ENCODE data around the gene FHOD1.
A peak's percentile ranks its signal among the peaks of the same experiment; 100 is the strongest.

Gene FHOD1

DNA sequence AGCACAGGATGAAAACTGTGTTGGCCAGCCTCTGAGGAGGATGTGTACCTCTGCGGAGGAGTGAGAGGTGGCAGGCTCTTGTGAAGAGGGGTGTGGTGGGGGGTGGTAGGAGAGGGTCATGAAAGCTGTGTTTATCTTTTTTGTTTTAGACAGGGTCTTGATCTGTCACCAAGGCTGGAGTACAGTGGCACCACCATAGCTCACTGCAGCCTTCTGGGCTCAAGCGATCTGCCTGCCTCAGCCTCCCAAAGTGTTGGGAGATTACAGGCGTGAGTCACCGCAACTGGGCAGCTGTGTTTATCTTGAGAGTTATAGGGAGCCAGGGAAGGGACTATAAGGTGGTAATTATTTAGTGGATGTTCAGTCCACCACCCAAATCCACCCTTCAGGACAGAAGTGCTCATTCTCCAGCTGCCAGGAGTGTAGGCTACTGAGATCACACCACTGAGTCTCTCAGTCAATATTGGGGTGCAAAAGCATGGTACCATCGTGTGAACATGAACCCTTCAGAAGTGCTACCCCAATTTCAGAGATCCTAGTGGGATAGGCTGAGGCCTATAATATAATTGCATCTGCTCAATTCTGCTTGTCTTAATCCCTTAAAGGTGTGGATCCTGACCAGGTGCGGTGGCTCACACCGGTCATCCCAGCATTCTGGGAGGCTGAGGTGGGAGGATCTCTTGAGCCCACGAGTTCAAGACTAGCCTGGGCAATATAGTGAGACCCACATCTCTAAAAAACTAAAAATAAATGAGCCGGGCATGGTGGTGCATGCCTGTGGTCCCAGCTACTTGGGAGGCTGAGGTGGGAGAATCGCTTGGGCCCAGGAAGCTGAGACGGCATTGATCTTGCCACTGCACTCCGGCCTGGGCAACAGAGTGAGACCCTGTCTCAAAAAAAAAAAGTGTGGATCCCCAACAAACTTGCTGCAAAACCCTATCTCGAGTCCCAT lies 56.6 kb downstream of the FHOD1 start:
- DNase-seq (ENCODE audit: low spot score): no peak

DNA sequence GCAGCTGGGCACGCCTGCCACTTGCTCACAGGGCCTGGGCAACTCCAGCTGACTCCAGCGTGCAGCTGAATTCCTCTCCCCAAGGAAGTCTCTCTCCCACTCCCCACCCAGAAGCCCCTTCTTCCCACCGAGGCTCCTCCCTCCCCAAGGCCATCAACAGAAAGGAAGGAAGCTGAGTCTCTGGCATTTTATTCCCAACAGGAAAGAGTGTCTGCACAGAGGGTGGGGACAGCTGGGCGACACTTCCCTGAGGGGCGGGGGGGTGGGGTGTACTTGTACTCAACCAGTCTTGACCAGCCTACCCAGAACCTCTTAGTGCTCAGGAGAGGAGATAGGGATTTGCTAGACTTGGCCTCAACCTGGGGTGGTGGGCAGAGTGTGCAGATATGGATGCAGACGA lies 57.2 kb downstream of the FHOD1 start, which contains the start of gene EXOC3L1:
Gene EXOC3L1, minus strand, starts transcription at position 96 of the 400 bp plus-strand sequence. CDS start 460 bp downstream, outside the sequence.
- DNase-seq (ENCODE audit: low spot score): no peak

DNA sequence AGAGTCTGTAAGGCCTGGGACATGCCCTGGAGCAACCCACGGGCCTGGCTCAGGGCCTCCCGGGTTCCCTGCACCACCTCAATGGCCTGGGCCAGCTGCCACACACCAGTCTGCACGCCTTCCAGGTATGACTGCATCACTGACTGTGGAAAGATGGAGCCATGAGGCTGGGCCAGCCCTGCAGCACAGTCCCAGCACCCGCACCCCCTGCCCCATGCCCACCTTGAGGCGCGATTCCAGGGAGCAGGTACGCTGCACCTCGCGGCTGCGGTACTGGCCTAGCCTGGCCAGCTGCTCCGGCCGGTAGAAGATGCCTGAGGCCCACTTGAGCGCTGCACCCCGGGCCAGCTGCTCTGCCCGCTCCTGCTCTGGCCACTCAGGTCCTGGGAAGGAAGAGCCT lies 58.5 kb downstream of the FHOD1 start:
- DNase-seq (ENCODE audit: low spot score): no peak

DNA sequence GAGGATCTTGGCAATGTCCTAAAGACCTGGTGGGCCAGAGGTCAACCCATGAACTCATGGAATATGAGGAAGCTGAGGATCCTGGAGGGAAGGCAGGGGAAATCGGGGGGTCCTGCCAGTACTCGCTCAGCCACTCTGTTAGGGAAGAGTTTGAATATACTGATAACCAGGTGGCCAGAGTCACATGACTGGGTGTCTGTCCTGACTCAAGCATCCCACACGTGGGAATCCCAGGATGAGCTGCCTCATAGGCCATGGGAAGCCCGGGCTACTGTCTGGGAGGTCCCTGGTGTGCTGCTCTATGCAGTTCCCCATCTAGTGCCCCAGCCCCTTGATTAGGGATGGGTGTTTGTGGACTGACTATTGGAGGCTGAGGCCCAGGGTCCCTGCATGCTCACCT lies 59.0 kb downstream of the FHOD1 start:
- no peak for DNase-seq (ENCODE audit: low spot score)

DNA sequence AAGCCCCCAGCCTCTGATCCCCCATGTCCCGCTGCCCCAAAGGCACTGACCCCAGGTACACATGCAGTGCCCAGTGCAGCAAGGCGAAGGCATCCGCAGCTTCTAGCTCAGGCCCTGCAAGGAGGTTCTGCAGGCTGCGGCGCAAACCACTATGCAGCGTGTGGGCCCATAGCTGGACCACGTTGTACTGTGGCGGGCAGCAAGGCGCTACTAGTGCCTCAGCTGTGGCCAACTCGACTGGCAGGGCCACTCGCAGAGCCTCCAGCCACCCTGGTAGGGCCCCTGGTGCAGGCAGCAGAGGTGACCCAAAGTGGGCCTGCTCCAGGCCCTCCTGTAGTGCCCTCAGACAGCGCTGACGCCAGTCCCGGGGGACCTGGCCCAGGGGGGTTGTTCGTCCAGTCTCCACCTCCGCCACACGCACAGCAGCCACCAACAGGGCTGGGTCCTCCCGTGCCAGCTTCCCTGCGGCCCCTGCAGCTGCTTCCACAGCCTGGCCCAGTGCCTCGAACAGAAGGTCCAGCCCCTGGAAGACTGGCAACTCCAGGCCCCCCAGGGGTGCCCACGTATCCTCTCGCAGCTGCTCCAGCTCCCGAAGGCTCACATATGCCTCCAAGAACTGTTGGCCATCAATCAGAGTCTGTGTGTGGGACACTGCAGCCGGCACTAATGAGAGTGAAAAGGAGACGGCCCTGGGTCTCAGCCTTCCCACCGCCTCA lies 59.9 kb downstream of the FHOD1 start:
- DNase-seq (ENCODE audit: low spot score): no peak

DNA sequence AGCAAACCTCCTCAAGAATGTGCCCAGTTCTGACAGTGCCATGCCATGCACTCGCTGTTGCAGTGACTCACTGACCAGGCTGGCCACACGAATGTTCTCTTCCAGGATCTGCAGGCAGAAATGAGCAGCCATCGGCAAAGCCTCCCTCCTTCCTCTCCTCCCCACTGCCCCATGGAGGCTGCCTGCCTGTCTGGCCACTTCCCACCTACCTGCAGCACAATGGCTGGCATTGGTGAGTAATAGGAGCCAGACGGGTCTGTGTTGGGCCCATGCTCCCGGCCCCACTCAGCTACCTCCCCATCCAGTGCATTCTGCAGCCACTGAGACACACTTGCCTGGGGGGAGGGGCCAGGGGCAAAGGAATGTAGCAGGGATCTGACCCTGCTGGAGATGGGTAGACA lies 60.7 kb downstream of the FHOD1 start:
- DNase-seq (ENCODE audit: low spot score): no peak

DNA sequence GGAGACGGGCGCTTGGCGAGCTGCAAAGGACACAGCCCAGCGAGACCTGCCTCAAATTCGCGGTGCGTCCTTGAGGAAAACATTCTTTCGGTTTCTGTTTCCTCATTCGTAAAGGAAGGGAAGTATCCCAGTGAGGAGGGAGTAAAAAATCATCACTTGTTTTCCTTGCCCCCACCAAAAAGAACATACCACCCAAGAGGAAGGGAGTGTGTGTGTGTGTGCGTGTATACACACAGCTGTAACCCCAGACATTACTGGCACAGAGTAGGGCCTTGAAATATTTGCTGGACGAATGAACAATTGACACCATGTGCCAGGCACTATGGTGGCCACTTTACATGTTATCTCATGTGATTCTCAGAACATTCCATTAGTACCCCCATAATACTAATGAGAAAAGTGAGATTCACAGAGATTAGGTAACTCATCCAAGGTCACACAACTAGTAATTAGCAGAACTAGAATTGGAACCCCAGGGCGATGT lies 61.6 kb downstream of the FHOD1 start:
- DNase-seq (ENCODE audit: low spot score): no peak

DNA sequence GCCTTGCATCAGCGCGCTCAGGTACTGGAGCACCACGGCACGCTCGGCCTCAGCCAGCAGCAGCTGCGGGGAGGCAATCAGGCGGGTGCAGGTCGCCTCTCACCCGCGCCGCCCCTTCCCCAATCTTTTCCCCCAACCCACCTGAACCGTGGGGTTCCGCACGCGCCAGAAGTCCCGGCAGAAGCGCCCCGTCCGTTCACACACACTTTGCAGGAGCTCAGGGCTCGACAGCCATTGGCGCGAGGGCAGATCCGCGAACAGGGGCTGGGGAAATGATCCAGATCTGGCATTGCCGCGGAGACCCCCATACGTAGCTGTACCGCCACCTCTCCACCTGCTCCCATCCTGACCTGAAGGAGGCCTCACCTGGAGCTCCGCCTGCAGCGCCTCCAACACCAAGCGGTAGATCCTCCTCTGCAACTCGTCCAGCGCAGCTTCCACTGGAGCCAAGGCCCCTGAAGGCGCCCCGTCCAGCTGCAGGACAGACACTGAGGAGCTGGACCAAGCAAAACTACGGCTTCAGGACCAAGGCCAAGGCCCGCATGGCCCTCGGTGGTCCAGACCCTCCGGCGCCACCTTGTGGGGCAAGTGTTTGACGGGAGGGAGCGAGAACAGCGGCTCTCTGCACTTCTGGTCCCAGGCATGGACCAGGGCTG lies 62.2 kb downstream of the FHOD1 start:
- DNase-seq (ENCODE audit: low spot score): peak; percentile 83

DNA sequence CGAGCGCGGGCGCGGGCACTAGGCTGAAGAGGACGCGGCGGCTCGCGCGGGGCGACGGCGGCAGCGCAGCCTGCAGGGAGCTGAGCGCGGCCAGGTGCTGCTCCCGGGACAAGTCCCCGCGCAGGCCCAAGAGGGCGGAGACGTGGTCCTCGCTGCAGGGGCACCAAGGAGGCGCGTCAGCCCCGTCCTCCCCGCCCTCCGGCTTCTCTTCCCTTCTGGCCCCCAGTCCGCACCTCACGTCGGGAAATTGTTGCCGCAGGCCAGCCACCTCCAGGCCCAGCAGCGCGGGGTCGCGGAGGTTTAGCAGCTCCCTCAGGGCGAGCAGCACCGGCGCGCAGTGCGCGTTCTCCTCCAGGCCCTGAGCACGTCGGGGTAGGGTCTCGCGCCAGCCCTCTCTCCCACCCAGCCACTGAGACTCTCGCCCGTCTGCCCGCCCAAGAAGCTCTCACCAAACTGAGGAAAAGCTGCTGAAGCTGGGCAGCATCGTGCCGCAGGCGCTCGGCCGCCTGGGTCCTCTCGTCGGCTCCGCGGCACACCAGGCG lies 62.8 kb downstream of the FHOD1 start:
- no peak for DNase-seq (ENCODE audit: low spot score)

DNA sequence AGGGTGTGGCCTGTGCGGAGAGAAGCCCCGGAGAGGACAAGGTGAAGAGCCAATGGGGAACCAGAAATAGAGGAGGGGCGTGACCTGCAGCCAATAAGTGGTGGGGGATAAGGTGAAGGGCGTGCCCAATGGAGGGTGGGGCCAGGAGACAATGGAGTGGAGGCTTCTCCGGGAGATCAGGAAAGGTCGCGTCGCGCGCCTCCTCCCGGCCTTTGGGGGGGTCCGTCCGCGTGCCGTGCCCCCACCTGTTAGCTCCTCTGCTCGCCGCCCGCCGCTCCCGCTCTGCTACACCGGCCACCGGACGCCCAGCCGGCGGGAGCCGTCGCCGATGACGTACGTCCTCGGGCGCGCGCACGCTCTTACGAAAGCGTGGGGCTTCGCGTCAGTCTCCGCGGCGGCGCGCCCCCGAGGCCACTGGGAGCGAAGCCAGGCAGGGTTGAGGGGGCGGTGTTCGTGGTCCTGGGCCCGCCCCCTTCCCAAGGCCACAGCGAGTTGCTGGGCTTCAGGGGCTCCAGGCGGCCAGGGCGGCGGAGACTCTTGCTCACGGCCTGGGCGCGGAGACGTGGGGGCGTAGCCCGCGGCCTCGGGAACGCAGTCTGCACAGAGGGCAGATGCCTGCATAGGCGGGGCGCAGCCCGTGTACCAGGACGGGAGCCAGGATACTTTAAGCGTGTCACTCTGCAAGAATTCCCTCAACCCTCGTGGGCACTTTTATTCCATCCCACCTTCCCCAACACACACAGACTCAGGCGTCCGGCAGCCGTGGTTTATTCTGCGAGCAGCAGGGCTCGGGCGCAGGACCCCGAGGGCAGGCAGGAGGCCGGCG lies 63.4 kb downstream of the FHOD1 start, which contains the start of gene MATCAP1:
Gene MATCAP1, minus strand, starts transcription at position 337 of the 826 bp plus-strand sequence. CDS start 3,353 bp downstream, outside the sequence.
- DNase-seq (ENCODE audit: low spot score): peak; percentile 98

DNA sequence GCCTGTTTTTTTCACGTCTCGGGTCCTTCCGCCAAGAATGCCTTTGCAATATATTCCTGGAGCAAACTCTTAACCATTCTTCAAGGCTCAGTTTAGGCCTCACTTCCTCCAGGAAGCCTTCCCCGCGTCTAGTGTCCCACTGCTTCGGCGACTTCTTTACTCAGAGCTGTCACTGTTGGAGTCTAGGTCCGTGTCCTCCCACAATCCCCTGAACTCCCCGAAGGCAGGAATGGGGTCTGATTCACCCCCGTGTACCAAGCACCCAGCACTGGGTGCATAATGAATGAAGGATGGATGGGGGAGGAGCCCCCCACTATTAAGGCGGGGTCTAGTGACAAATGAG lies 64.0 kb downstream of the FHOD1 start:
- DNase-seq (ENCODE audit: low spot score): no peak

DNA sequence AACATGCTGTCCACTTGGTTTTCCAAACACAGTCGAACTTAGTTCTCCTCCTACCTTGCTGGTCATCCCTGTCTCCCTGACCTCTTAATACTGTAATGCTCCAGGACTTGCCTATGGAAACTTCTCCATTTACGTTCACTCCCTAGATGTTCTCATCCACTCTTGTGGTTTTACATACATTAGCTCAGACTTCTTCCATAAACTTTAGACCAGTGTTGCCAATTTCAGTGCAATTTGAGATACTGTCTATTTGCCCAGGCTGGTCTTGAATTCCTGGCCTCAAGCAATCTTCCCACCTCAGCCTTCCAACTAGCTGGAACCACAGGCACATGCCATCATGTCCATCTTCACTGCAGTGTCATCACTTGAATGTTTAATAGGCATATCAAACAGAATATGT lies 65.0 kb downstream of the FHOD1 start:
- DNase-seq (ENCODE audit: low spot score): no peak

DNA sequence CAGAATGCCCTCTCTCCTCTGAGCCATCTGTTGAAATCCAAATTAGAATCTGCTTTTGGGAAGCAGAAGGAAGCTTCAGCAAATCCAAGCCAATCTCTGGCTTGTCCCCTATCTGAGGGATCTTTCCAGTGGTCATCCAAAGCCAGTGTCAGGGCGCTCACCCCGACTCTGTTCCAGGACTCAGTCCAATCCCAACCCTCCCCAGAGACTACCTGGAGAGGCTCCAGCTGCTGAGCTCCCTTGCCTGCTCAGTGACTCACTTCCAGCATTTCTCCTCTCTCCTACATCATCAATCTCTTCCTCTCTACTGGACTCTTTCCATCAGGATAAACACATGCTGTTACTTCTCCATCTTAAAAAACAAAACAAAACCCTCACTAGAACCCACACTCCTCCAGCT lies 65.9 kb downstream of the FHOD1 start:
- DNase-seq (ENCODE audit: low spot score): no peak

DNA sequence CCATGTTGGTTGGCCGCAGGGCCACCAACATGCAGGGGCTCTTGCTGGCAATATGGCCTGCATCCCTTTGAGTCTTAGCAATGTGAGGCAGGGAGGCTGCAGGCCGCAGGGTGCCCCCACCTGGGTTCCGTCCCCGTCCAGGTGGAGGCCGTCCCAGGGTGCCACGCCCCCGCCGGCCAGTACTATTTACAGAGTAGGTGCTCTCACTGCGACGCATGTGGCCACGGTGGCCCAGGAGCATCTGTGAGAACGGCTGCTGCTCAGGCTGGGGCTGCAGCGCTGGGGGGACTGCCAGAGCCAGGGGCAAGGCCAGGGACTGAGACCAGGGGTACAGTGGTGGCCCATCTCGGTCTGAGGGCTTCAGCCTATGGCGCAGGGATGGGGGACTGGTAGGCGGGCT lies 67.1 kb downstream of the FHOD1 start:
- no peak for DNase-seq (ENCODE audit: low spot score)

DNA sequence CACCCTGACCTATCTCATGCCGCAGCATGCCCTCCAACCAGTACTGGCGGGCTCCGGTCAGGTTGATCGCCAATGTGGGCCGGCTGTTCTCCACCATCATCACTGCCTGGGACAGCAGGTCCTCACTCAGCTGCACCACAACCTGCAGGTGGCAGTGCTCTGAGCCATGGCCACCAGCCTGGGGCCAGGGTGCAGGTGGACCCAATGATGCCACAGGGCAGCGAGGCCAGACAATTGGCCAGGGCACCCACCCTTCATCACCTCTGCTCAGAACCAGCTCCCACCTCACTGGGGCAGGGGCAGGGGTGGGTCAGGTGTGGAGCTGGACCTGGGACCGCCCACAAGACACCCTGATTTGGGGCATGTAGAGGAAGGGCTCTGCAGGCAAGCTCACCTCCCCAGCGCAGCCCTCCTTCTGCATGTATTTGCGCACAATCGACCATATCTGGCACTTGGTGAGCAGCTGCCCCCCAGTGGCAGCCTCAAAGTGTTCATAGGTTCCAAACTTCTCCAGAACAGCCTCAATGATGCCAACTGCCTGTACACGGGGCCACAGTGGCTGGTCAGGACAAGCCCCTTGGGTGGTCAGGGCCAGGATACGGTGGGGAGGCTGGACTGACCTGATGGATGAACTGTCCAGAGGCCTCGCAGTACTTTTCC lies 67.7 kb downstream of the FHOD1 start:
- DNase-seq (ENCODE audit: low spot score): no peak

All from activated CD4-positive, alpha-beta T cell treated with anti-CD3 and anti-CD28 coated beads, Interleukin-2, Interleukin-4, amounts not matched to agents 100 ng/mL and 50 ng/mL, durations not matched to agents 16 hours and 8 hours (primary cell).